ENCODE data around the gene KIAA1671. TPM values are rescaled to one million over a fixed set of nuclear protein-coding genes. Genes with fewer than 3 reads are reported as not detected.

KIAA1671 gene
- total and polyA plus RNA-seq, 9 of the 15 experiments (the other 6 are each of a cell fraction or from before 2014, with no cell fraction given): under 0.01 to 0.11 (median 0.02) TPM; not detected in 5

GRCh38 chr22:25014896-25015755, 62.6 kb downstream of the KIAA1671 start:
- intact Hi-C loops (cut with micrococcal nuclease): no loop called here
- POLR2A ChIA-PET: no interaction called here

More at GRCh38 chr22:25014896-25015755, 62.6 kb downstream of the KIAA1671 start:
- Histone ChIP-seq H2AFZ (ENCODE audit: low read depth, low read length) (no peak overlapping the region), H3K4me1 (replicated peaks in 1 of 2; ENCODE audit: control insufficient read depth in 2 of 2, insufficient read depth in 2 of 2, low read length in 2 of 2) (no peaks in the 10 kb centered on the region), H3K79me2 (ENCODE audit: control insufficient read depth, insufficient read depth, low read length) (no peaks in the 10 kb centered on the region), H3K9me1 (ENCODE audit: control insufficient read depth, insufficient read depth, low read length) (no peaks in the 10 kb centered on the region), H3K9me3 (replicated peaks; ENCODE audit: control insufficient read depth, insufficient read depth, low read depth, low read length) (no peaks in the 10 kb centered on the region), H4K20me1 (replicated peaks; ENCODE audit: control insufficient read depth, insufficient read depth, low read length) (no peaks in the 10 kb centered on the region), H3K4me2 (ENCODE audit: insufficient read depth, low read length) (no peak overlapping the region), H3K4me3 (no peak overlapping the region), H3K36me3 (ENCODE audit: control insufficient read depth, insufficient read depth, low read length) (no peaks in the 10 kb centered on the region), H3K27ac (ENCODE audit: extremely low read depth, low read depth, low read length) (no peak overlapping the region), H3K9ac (ENCODE audit: insufficient read depth in 1 of 2, low read depth in 2 of 2, low read length in 2 of 2) (no peak overlapping the region), H3K27me3 (ENCODE audit: control insufficient read depth in 2 of 2, insufficient read depth in 2 of 2, low read length in 2 of 2) (peaks cover 0 to 10% of the 10 kb centered on the region in 2 experiments; a peak in 1 of 5 replicates)
- WGBS (ENCODE audit: insufficient coverage, low coverage, missing lambda C conversion rate): 1% methylated on average over 5 of the region's 5 CpGs
- peak; percentile 91 for TF ChIP-seq ZBTB40 (IDR thresholded peaks at IDR 0.05)
- peak; percentile 46; the same call in 1 of the 2 replicates for TF ChIP-seq ZBTB40 (CRISPR knock-in tag; IDR thresholded peaks at IDR 0.05)
- TF ChIP-seq ARHGAP35 (IDR thresholded peaks at IDR 0.05; ENCODE audit: partially characterized antibody): no peak
- peak; percentile 70 for TF ChIP-seq ZNF384 (IDR thresholded peaks at IDR 0.05; ENCODE audit: low read depth, low read length)
- no peak for ATAC-seq
- FAIRE-seq: no peak
- CTCF ChIA-PET (ENCODE audit: low intra/inter-chr PET ratio): no interaction called here
- no peak for DNase-seq (ENCODE audit: extremely low read depth in 1 of 4, low spot score in 3 of 4)
- in situ Hi-C loops (cut with MboI): no loop called here
- BruUV-seq (replicated peaks): no TSS peak
